Stimulated activated CD8-positive, alpha-beta memory T cell treated with anti-CD3 and anti-CD28 coated beads, Interleukin-4, amount 100 ng/mL, for 4 hours (primary cell): Measurements from ENCODE around the gene RARS2.
"Not testable (repeated sequence)": the region's sequence is repeated elsewhere in the genome, so short reads cannot be mapped to it uniquely, and the experiment has no call there.

ENCODE experiments used
- DNase-seq, 2 donors: peaks; one replicate each; pipeline ENCODE4 v3.0.0-alpha.2; 2020; ENCODE audit warnings: low read depth in 2 of 2, low spot score in 1 of 2

Gene RARS2, protein sequence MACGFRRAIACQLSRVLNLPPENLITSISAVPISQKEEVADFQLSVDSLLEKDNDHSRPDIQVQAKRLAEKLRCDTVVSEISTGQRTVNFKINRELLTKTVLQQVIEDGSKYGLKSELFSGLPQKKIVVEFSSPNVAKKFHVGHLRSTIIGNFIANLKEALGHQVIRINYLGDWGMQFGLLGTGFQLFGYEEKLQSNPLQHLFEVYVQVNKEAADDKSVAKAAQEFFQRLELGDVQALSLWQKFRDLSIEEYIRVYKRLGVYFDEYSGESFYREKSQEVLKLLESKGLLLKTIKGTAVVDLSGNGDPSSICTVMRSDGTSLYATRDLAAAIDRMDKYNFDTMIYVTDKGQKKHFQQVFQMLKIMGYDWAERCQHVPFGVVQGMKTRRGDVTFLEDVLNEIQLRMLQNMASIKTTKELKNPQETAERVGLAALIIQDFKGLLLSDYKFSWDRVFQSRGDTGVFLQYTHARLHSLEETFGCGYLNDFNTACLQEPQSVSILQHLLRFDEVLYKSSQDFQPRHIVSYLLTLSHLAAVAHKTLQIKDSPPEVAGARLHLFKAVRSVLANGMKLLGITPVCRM

DNA sequence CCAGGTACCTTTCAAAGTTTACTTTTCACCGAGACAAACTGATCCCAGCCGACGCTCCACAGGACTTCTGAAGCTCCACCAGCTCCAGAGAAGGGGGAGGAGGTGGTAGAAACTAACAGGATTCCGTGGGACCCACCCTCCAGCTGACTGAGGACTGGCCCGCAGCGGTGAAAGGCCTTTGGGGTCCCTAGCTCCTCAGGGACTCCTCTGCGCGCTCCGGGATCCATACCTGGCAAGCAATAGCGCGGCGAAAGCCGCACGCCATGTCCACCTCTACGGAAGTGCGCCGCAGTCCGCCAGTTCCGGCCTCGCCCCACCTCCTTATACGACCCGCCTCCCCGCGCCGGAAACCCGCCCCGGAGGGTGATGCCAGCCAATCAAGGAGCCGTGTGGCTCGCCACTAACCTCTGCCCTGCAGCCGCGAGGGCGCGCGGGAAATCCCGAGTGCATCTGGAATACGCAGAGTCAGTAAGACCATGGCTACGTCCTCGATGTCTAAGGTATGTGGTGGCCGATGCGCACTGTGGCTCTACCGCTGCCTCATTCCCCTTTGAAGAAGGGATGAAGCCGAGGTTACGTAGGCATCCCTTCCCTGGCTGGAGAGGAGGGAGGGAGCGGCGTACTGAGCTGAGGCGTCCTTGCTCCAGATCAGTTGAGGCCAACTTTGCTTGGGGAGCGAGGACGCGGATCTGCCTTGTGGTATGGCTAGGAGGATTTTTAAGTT is at the start of gene RARS2, which contains the start of gene ORC3:
Gene RARS2, minus strand, starts transcription at position 295 of the 724 bp plus-strand sequence. Its CDS starts 30 bp downstream, at position 265.
Gene ORC3, plus strand, starts transcription at position 443 of the 724 bp plus-strand sequence. Its CDS starts 34 bp downstream, at position 477.
- DNase-seq: peak; percentile 86 to 89

DNA sequence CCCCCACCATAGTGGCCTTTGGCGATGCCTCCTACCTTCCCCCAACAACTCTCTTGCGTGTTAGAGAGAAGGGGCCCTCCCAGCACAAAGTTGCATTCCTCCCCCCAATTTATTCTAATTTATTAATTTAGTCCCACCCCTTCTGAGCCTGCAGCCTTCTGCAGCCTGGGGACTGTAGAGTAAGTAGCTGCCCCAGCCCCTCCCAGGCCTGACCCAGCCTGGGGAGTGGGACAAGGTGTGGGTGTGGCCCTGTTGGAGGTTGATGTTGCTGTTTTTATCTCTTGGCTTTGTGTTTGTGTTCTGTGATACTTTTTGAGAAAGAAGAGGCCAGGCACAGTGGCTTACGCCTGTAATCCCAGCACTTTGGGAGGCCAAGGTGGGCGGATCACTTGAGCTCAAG is 49.6 kb upstream of the RARS2 start:
- DNase-seq: no peak

DNA sequence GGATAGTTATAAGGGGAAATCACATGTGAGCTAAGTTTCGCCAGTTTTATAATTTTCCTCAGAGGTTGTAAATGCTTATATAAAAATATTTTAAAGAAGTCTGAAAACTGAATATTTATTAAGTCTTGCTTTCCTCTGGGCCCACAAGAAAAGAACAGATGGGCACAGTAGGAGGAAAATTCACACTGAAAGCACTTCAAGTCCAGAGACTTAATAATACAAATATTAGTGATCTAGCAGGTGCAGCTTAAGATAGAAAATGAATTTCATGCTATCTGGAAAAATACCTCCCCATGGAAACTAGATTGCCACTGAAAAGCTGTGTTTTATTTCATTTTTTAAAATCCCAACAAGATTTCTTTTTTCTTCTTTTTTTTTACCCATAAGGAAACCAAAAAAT is 47.3 kb upstream of the RARS2 start:
- no peak for DNase-seq

DNA sequence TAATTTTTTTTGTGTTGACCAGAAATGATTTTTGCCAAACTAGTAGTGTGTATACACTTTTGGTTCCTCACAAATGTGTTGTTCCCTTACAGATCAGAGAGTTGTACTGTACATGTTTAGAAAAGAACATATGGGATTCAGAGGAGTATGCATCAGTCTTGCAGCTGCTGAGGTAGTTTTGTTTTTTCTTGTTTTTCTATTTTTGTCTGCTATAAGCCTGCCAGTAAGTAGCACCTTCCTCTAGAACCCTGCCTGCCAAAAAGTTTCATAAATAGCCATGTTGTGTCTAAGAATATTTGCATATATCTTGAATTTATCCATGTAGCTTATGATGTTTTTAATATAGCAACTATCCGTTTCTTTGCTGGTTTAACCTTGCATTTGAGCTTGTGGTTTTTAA is 46.5 kb upstream of the RARS2 start:
- no peak for DNase-seq

DNA sequence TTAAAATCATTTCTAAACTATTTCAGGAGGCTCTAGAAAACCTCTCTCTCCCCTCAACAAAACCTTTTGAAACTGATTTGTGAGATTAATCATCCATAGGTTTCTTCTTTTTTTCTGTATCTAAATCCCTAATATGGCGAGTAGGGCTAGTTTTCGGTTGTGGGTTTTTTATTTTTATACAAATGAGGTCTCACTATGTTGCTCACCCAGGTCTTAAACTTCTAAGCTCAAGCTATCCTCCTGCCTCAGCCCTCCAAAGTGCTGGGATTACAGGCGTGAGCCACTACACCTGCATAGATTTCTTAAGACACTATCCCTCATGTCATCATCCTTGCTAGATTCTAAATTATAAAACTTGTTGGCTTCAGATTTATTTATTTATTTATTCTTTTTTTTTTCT is 44.1 kb upstream of the RARS2 start:
- DNase-seq: no peak

DNA sequence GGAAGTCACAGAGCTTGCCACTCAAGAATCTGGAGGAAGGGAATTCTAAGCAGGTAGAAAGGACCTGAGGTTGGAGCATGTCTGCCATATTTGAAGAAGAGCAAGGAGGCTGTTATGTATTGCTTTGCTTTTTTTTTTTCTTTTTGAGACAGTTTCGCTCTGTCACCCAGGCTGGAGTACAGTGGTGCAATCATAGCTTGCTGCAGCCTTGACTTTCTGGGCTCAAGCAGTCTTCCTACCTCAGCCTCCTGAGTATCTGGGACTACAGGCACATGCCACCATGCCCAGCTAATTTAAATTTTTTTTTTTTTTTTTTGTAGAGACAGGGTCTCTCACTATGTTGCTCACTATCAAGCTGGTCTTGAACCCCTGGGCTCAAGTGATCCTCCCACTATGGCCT is 41.0 kb upstream of the RARS2 start:
- DNase-seq: no peak

DNA sequence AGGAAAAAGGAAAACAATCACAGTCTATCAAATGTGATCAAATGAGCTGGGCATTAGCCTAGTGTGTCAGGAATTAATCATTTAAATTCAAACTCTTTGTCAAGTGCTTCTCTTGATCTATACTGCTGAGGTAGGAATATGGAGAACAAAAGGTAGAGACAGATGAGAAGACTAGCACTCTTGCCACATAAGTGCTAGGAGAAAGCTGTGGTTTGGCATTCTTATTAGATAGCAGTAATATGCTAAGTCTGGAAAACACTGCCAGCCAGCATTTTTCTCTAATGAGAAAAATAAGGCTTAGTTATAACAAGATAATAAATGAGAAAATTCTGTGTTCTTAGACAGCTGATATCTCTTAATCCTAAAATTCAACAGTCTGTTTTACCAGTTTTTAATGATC is 39.1 kb upstream of the RARS2 start:
- DNase-seq: no peak

DNA sequence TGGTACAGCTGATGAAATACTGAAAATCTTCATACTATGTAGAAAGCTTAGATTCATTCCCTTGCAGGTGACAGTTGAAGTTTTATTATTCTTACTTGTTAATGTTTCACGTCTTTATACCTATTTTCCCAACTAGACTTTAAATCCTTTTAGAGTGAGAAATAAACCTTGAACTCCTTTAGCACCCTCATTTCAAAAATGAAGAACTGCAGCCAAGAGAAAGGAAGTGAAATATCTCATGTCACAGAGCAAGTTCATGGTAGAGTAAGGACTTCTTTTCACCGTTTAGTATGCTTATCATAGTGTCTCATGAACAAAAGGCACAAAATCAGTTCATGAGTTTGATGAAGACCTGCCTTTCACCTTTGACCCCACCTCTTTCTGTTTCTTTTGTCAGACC is 38.6 kb upstream of the RARS2 start:
- DNase-seq: no peak

DNA sequence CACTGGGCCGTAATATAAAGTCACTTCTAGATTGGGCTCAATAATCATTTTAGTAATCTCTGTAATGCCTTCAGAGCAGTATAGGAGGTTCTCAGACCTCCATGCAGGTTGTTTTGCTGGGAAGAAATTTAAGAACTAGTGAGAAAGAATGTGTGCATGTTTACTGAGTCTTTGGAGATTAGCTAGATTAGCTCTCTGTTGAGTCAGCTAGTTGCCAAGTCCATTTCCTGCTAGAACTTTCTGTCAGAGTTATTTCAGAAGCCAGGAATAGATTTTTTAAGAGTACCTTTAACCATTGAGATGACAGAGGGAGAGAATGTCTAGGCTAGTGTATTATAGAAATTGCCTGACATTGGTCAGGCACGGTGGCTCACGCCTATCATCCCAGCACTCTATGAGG is 33.5 kb upstream of the RARS2 start:
- DNase-seq: no peak

DNA sequence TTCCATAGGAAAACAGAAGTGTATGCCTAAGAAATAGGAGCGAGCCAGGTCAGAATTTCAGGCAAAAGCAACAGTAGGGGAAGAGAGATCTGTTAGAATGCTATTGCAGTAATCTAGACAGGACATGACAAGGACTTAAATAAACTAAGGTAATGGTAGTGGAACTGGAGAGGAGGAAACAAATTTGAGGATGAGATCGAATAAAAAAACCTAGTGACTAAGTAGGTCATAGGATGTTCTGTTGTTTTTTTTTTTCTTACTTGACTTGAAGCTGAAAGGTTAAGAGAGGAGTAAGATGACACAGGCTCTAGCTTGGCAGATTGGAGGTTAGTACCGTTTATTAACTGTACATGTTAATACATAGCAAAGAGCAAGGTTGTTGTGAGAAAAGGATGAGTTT is 28.7 kb upstream of the RARS2 start:
- DNase-seq: no peak

DNA sequence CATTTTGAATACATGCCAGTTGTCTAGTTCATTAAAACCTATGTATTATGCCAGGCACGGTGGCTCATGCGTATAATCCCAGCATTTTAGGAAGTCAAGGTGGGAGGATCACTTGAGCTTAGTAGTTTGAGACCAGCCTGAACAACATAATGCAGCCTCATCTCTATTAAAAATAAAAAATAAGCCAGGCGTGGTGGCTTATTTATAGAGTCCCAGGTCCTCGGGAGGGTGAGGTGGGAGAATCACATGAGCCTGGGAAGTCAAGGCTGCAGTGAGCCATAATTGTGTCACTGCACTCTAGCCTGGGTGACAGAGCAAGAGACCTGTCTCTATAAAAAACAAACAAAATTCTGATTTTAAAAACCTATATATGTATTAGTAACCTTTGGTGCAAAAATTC is 27.6 kb upstream of the RARS2 start:
- DNase-seq: no peak

DNA sequence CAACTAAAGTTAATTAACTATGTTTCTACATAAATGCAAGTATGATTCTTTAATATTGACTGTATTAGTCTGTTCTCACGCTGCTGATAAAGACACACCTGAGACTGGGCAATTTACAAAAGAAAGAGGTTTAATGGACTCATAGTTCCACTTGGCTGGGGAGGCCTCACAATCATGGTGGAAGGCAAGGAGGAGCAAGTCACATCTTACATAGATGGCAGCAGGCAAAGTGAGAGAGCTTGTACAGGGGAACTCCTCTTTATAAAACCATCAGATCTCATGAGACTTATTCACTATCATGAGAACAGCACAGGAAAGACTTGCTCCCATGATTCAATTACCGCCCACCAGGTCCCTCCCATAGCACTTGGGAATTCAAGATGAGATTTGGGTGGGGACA is 23.2 kb upstream of the RARS2 start:
- DNase-seq: not testable (repeated sequence)

DNA sequence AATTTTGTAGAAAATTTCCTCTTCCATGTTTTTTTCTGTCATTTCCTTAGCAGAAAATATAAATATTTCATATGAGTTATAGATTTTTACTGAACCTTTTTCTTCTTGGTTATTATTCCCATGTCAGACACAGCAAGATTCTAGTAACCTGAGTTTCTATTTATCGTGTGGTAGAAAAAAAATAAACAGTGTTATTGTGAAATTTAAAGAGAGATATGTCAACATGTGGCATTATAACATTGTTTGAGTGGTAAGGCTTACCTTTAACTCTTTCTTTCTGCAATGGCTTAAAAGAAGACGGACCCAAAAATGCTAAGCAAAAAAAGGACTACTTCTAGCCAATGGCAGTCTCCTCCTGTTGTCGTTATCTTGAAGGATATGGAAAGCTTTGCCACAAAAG is 19.0 kb upstream of the RARS2 start:
- no peak for DNase-seq

DNA sequence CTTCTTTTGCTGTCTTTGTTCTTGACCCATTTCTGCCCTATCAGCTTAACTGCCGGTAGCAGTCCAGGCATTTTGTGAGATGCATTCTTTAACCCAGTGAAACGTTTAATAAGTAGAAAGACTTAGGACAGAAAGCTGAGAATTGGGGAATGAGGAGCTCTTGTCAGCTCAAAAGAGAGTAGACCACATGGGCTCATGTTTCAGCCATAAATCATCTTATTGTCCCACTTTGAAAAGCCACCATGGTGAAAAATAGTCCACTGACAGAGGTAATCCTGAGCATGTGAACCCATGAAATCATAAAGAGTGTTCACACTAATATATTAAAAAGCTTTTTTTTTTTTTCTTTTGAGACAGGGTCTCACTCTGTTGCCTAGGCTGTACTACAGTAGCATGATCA is 16.4 kb upstream of the RARS2 start:
- no peak for DNase-seq

DNA sequence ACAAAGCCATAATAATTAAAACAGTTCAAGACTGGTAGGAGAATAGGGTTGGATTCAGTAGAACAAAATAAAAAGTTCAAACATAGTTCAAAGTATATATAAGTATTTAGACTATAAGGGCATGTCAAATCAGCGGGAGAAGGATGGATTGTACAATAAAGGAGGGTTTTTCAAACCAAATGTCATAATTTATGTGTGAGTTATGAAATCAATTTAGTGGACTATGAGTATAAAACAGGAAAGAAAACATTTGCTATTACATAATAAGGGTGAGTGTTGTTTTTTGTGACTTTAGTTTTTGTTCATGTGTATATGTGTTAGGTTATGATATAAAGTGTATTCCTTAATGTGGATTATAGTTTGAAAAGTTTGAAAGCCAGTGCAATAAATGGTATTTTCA is 10.8 kb upstream of the RARS2 start:
- DNase-seq: no peak

DNA sequence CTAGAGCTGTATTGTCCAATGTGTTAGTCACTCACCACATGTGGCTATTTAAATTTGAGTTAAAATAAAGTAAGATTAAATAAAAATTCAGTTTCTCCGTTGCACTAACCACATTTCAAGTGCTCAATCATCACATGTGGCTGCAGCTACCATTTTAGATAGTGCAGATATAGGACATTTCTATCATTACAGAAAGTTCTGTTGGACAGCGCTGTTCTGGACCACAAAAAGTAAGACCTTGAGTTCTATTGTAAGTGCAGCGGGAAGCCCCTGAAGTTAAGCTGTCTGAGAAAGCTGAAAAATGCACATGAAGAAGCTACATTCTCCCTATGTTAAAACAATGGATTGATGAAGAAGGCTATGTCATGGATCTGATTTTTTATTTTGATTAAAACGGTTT is 1.2 kb upstream of the RARS2 start:
- DNase-seq: no peak

DNA sequence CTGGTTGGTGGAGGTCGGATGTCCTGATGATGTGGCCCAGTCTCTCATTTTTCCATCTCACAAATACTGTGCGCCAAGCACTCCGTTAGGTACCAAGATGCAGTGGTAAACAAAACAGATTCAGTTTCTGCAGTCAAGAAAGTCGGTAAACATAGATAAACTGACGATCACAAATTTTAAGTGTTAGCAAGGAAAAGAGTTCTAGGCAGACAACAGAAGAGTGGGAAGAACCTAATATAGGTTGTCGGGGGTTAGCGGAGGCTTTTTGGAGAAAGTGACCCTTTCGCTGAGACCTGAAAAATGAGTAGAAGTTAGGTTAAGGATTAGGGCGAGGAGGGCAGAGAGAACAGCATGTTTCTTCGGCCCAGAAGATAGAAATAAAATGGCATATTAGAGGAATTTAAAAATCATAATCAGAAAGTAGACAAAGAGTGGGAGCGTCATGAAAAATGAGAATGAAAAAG is 662 bp upstream of the RARS2 start:
- no peak for DNase-seq

DNA sequence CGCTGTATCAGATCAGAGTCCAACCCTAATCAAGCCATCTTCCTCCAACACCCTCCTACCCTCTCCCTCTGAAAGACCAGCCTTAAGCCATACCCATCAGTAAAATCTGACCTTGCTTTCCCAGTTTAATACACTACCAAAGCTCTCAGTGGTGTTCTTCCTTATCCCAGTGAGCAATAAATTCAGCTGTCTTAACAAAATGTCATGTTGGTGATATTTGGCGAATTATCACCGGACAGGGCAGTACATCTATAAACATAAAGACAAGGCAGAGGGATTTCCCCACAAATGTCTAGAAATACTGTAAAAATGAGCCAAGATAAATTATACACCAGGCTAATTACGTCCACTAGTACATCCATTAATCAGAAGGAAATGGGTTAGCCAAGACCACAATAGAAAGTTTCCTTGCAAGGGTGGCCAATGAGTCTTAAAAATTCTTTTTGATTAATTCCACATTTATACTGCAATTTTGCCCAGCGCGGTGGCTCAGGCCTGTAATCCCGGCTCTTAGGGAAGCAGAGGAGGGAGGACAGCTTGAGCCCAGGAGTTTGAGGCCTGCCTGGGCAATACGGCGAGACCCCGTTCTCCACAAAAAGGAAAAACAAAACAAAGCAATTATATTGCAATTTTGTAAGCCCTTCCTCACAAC is 905 bp downstream of the RARS2 start:
- DNase-seq: no peak

DNA sequence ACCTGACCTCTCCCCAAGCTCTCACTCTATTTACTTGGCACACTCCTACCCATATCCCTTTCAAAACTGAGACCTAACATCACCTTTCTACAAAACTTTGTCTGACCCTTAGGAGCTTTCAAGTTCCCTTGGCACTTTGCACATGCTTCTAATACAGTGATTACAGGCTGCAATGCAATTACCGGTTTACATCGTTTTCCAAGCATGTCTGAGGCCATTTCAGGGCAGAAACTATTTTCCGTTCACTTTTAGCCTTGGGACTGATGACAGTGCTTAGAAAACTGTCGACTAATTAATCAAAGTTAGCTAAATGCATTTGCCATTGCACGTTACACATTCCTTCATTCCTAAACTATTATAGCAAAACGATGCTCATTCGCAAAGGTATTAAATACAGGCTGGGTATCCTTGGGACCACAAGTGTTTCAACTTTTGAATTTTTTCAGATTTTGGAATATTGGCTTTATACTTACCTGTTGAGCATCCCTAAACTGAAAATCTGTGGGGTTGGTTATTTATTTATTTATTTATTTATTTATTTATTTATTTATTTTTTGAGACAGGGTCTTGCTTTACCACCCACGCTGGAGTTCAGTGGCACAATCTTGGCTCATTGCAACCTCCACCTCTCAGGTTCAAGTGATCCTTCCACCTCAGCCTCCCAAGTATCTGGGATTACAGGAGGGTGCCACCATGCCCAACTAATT is 3.3 kb downstream of the RARS2 start:
- DNase-seq: no peak

DNA sequence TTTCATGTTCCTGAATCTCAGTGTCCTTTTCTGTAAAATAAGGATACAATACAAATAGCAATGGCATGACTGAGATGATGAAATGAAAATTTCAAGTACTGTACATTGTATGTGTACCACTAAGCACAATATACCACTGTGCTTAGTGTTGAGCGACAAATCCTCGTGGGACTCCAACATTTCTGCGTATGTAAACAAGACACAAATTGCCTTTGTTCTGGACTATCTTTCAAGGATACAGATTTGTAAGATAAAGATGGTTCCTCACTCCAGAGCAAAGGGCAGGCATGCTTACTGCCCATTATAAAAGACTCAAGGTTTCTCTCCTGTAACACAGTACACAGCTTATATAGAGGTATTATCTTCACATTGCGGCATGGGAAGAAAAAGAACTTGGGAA is 6.0 kb downstream of the RARS2 start:
- DNase-seq: no peak

DNA sequence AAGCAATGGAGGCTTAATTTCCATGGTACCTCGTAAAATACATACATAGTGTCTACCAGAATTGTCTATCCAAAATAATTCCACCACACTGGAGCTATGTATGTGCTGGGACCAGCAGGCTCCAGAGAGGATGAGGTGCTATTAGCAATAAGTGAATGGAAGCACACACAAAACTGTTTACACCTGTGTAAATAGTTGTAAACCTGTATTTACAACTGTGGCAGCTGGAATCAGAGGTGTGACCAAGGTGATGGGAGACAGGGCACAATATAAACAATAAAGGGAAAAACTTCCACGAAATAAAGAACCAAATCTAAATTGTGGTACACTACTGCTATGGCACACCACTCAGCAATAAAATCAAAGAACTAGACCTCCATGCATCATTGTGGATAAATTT is 14.4 kb downstream of the RARS2 start:
- DNase-seq: no peak
